ENCODE data around the gene KIFAP3.
"Not testable (repeated sequence)": the region's sequence is repeated elsewhere in the genome, so short reads cannot be mapped to it uniquely, and the experiment has no call there.

The KIFAP3 gene

GRCh38 chr1:170074250-170075157 lies at the start of gene KIFAP3:
Gene KIFAP3, minus strand, starts transcription at chr1:170074695. Its CDS starts 228 bp downstream, at chr1:170074467.
- no peaks in the 10 kb centered on the region for H3K27me3 ChIP-seq (ENCODE audit: control insufficient read depth, insufficient read depth, low read length)
- H3K27ac ChIP-seq (ENCODE audit: low read depth, low read length) = peak within 1 kb of the TSS; percentile 84
- H3K36me3 ChIP-seq (ENCODE audit: control insufficient read depth, insufficient read depth, low read length) = no peaks in the 10 kb centered on the region
- peak within 1 kb of the TSS; percentile 89 for H3K9ac ChIP-seq (ENCODE audit: low read length)
- peaks cover 4% of the 10 kb centered on the region for H3K4me1 ChIP-seq (ENCODE audit: control insufficient read depth, insufficient read depth, low read length)
- peak within 1 kb of the TSS; percentile 96 for H3K4me3 ChIP-seq (ENCODE audit: low read length)

GRCh38 chr1:170122366-170122765 lies 47.9 kb upstream of the KIFAP3 start:
- Histone ChIP-seq H3K9ac (ENCODE audit: low read length) (no peak overlapping the region), H3K27ac (ENCODE audit: low read depth, low read length) (no peak overlapping the region), H3K4me3 (ENCODE audit: low read length) (no peak overlapping the region), H3K27me3 (ENCODE audit: control insufficient read depth, insufficient read depth, low read length) (no peaks in the 10 kb centered on the region), H3K4me1 (ENCODE audit: control insufficient read depth, insufficient read depth, low read length) (no peaks in the 10 kb centered on the region), H3K36me3 (ENCODE audit: control insufficient read depth, insufficient read depth, low read length) (no peaks in the 10 kb centered on the region)

- Histone ChIP-seq H3K27me3 (ENCODE audit: control insufficient read depth, insufficient read depth, low read length) (no peaks in the 10 kb centered on the region), H3K4me1 (ENCODE audit: control insufficient read depth, insufficient read depth, low read length) (no peaks in the 10 kb centered on the region), H3K36me3 (ENCODE audit: control insufficient read depth, insufficient read depth, low read length) (no peaks in the 10 kb centered on the region), H3K27ac (ENCODE audit: low read depth, low read length) (no peak overlapping the region), H3K9ac (ENCODE audit: low read length) (no peak overlapping the region), H3K4me3 (ENCODE audit: low read length) (no peak overlapping the region)
Measured at GRCh38 chr1:170114906-170115305, 40.4 kb upstream of the KIFAP3 start.

- H3K27me3 ChIP-seq (ENCODE audit: control insufficient read depth, insufficient read depth, low read length); H3K36me3 ChIP-seq (ENCODE audit: control insufficient read depth, insufficient read depth, low read length); H3K4me3 ChIP-seq (ENCODE audit: low read length): not testable (repeated sequence)
Measured at GRCh38 chr1:170113140-170113539, 38.6 kb upstream of the KIFAP3 start.

GRCh38 chr1:170097449-170097948 lies 23.0 kb upstream of the KIFAP3 start:
- Histone ChIP-seq H3K4me1 (ENCODE audit: control insufficient read depth, insufficient read depth, low read length) (no peaks in the 10 kb centered on the region), H3K9ac (ENCODE audit: low read length) (no peak overlapping the region), H3K27me3 (ENCODE audit: control insufficient read depth, insufficient read depth, low read length) (no peaks in the 10 kb centered on the region), H3K4me3 (ENCODE audit: low read length) (no peak overlapping the region), H3K36me3 (ENCODE audit: control insufficient read depth, insufficient read depth, low read length) (no peaks in the 10 kb centered on the region), H3K27ac (ENCODE audit: low read depth, low read length) (no peak overlapping the region)

More at GRCh38 chr1:170113140-170113539, 38.6 kb upstream of the KIFAP3 start:
- not testable (repeated sequence) for H3K4me1 ChIP-seq (ENCODE audit: control insufficient read depth, insufficient read depth, low read length); H3K27ac ChIP-seq (ENCODE audit: low read depth, low read length); H3K9ac ChIP-seq (ENCODE audit: low read length)

GRCh38 chr1:170096806-170097340 lies 22.4 kb upstream of the KIFAP3 start:
- H3K27ac ChIP-seq (ENCODE audit: low read depth, low read length) = no peak overlapping the region
- H3K27me3 ChIP-seq (ENCODE audit: control insufficient read depth, insufficient read depth, low read length) = no peaks in the 10 kb centered on the region
- no peak overlapping the region for H3K9ac ChIP-seq (ENCODE audit: low read length)
- no peaks in the 10 kb centered on the region for H3K4me1 ChIP-seq (ENCODE audit: control insufficient read depth, insufficient read depth, low read length)
- H3K4me3 ChIP-seq (ENCODE audit: low read length) = no peak overlapping the region
- no peaks in the 10 kb centered on the region for H3K36me3 ChIP-seq (ENCODE audit: control insufficient read depth, insufficient read depth, low read length)

GRCh38 chr1:170095976-170096748 lies 21.7 kb upstream of the KIFAP3 start:
- H3K9ac ChIP-seq (ENCODE audit: low read length) = no peak overlapping the region
- no peaks in the 10 kb centered on the region for H3K4me1 ChIP-seq (ENCODE audit: control insufficient read depth, insufficient read depth, low read length)

GRCh38 chr1:170094697-170095616 lies 20.5 kb upstream of the KIFAP3 start:
- H3K36me3 ChIP-seq (ENCODE audit: control insufficient read depth, insufficient read depth, low read length); H3K27me3 ChIP-seq (ENCODE audit: control insufficient read depth, insufficient read depth, low read length); H3K9ac ChIP-seq (ENCODE audit: low read length); H3K4me3 ChIP-seq (ENCODE audit: low read length); H3K4me1 ChIP-seq (ENCODE audit: control insufficient read depth, insufficient read depth, low read length); H3K27ac ChIP-seq (ENCODE audit: low read depth, low read length): not testable (repeated sequence)

More at GRCh38 chr1:170095976-170096748, 21.7 kb upstream of the KIFAP3 start:
- Histone ChIP-seq H3K27me3 (ENCODE audit: control insufficient read depth, insufficient read depth, low read length) (no peaks in the 10 kb centered on the region), H3K36me3 (ENCODE audit: control insufficient read depth, insufficient read depth, low read length) (no peaks in the 10 kb centered on the region), H3K4me3 (ENCODE audit: low read length) (no peak overlapping the region), H3K27ac (ENCODE audit: low read depth, low read length) (no peak overlapping the region)

- Histone ChIP-seq H3K9ac (ENCODE audit: low read length) (no peak overlapping the region), H3K27ac (ENCODE audit: low read depth, low read length) (no peak overlapping the region), H3K36me3 (ENCODE audit: control insufficient read depth, insufficient read depth, low read length) (no peaks in the 10 kb centered on the region), H3K27me3 (ENCODE audit: control insufficient read depth, insufficient read depth, low read length) (no peaks in the 10 kb centered on the region), H3K4me1 (ENCODE audit: control insufficient read depth, insufficient read depth, low read length) (no peaks in the 10 kb centered on the region), H3K4me3 (ENCODE audit: low read length) (no peak overlapping the region)
Measured at GRCh38 chr1:170086399-170087032, 12.0 kb upstream of the KIFAP3 start.

- H3K27ac ChIP-seq (ENCODE audit: low read depth, low read length) = no peak overlapping the region
- H3K27me3 ChIP-seq (ENCODE audit: control insufficient read depth, insufficient read depth, low read length) = no peaks in the 10 kb centered on the region
- H3K9ac ChIP-seq (ENCODE audit: low read length) = no peak overlapping the region
- no peaks in the 10 kb centered on the region for H3K4me1 ChIP-seq (ENCODE audit: control insufficient read depth, insufficient read depth, low read length)
- no peaks in the 10 kb centered on the region for H3K36me3 ChIP-seq (ENCODE audit: control insufficient read depth, insufficient read depth, low read length)
- H3K4me3 ChIP-seq (ENCODE audit: low read length) = no peak overlapping the region
Measured at GRCh38 chr1:170085091-170085490, 10.6 kb upstream of the KIFAP3 start.

GRCh38 chr1:170078610-170079189 lies 4.2 kb upstream of the KIFAP3 start:
- H3K36me3 ChIP-seq (ENCODE audit: control insufficient read depth, insufficient read depth, low read length) = no peaks in the 10 kb centered on the region
- H3K4me3 ChIP-seq (ENCODE audit: low read length) = no peak overlapping the region
- no peaks in the 10 kb centered on the region for H3K27me3 ChIP-seq (ENCODE audit: control insufficient read depth, insufficient read depth, low read length)
- H3K27ac ChIP-seq (ENCODE audit: low read depth, low read length) = no peak overlapping the region
- no peak overlapping the region for H3K9ac ChIP-seq (ENCODE audit: low read length)
- H3K4me1 ChIP-seq (ENCODE audit: control insufficient read depth, insufficient read depth, low read length) = no peaks in the 10 kb centered on the region
